Neural cell (in vitro differentiated cells): ENCODE measurements around the gene CA9.

Experiments used
- CTCF ChIP-seq: fragments of 450-650 bp; IDR thresholded peaks from 2 replicates; pipeline ENCODE4 v1.5.1; 2014; ENCODE audit warnings: antibody characterized with exemption, mild to moderate bottlenecking, moderate library complexity; ENCODE audit not compliant: poor library complexity, severe bottlenecking
- EP300 ChIP-seq: fragments of 450-650 bp; conservative IDR thresholded peaks from 2 replicates; pipeline ENCODE4 v1.6.1; 2014; ENCODE audit warnings: antibody characterized with exemption, mild to moderate bottlenecking, moderate library complexity; ENCODE audit not compliant: poor library complexity, severe bottlenecking
- EZH2 ChIP-seq: fragments of 200-600, 300-800 bp; shearing (Covaris generic), sonication (generic); IDR thresholded peaks from 2 replicates; pipeline ENCODE4 v1.6.1; 2014; ENCODE audit warnings: antibody characterized with exemption, low read length, borderline replicate concordance, mild to moderate bottlenecking; ENCODE audit not compliant: insufficient read depth, poor library complexity, severe bottlenecking
- MXI1 ChIP-seq: fragments of 450-650 bp; conservative IDR thresholded peaks from 2 replicates; pipeline ENCODE4 v1.6.1; 2014; ENCODE audit warnings: antibody characterized with exemption, mild to moderate bottlenecking; ENCODE audit not compliant: poor library complexity, severe bottlenecking
- TAF1 ChIP-seq: IDR thresholded peaks from 2 replicates; pipeline ENCODE4 v1.6.1; 2012; ENCODE audit warnings: low read depth

GRCh38 chr9:35700942-35701341, 27.2 kb downstream of the CA9 start:
- no peak for TF ChIP-seq EZH2
- no peak for TF ChIP-seq CTCF
- TF ChIP-seq EP300 = no peak
- TF ChIP-seq MXI1 = no peak
- no peak for TF ChIP-seq TAF1
